Keratinocyte (primary cell): ENCODE measurements around the gene NFATC3. TPM values are rescaled to one million over a fixed set of nuclear protein-coding genes. Genes with fewer than 3 reads are reported as not detected.

Experiments
- DNase-seq: peaks from one replicate; pipeline ENCODE4 v3.0.0-alpha.2; 2011; ENCODE audit warnings: low read depth, missing footprints, low spot score
- FAIRE-seq: peaks from 2 replicates; lab custom pipeline; 2011; peaks lifted over from hg19 to GRCh38; lab: Jason Lieb, UNC
- H2AFZ ChIP-seq: 2 replicates; pipeline ENCODE4 v1.6.0; 2012; ENCODE audit warnings: low read length, control low read depth, inconsistent platforms; ENCODE audit not compliant: control insufficient read depth
- H3K27ac ChIP-seq: 2 replicates; pipeline ENCODE4 v1.5.1; 2011; ENCODE audit warnings: low read length; ENCODE audit not compliant: control insufficient read depth, insufficient read depth
- H3K27me3 ChIP-seq: 3 replicates; pipeline ENCODE4 v1.6.0; 2011; ENCODE audit warnings: low read length; ENCODE audit not compliant: control insufficient read depth, insufficient read depth; ENCODE audit errors: extremely low read depth
- H3K36me3 ChIP-seq, 2 experiments: 2 replicates in 1 of 2; 3 replicates in 1 of 2; pipeline ENCODE4 v1.5.1; 2011; ENCODE audit warnings: low read length in 2 of 2, mild to moderate bottlenecking in 1 of 2; ENCODE audit not compliant: control insufficient read depth in 2 of 2, insufficient read depth in 2 of 2; ENCODE audit errors: extremely low read depth in 1 of 2
- H3K4me1 ChIP-seq: 3 replicates; pipeline ENCODE4 v1.5.1; 2011; ENCODE audit warnings: low read length; ENCODE audit not compliant: control insufficient read depth, insufficient read depth; ENCODE audit errors: extremely low read depth
- H3K4me2 ChIP-seq: 3 replicates; pipeline ENCODE4 v1.6.0; 2011; ENCODE audit warnings: low read depth, low read length; ENCODE audit not compliant: control insufficient read depth, insufficient read depth; ENCODE audit errors: extremely low read depth
- H3K4me3 ChIP-seq, 3 experiments: fragments of 200-600 bp in 1 of 3; sonication (generic) in 1 of 3; 2 replicates in 2 of 3; 3 replicates in 1 of 3; pipeline ENCODE4 v1.5.1; 2011 to 2016; ENCODE audit warnings: low read length in 3 of 3, mild to moderate bottlenecking in 3 of 3, control low read depth in 2 of 3, inconsistent platforms in 1 of 3, low read depth in 1 of 3, mixed read lengths in 1 of 3, mixed run types in 1 of 3, moderate library complexity in 1 of 3; ENCODE audit not compliant: control insufficient read depth in 2 of 3, insufficient read depth in 2 of 3; ENCODE audit errors: extremely low read depth in 1 of 3
- H3K79me2 ChIP-seq: 2 replicates; pipeline ENCODE4 v1.6.0; 2012; ENCODE audit warnings: low read length; ENCODE audit not compliant: control insufficient read depth, insufficient read depth
- H3K9ac ChIP-seq: 3 replicates; pipeline ENCODE4 v1.6.0; 2011; ENCODE audit warnings: low read length; ENCODE audit not compliant: control insufficient read depth, insufficient read depth; ENCODE audit errors: extremely low read depth
- H3K9me1 ChIP-seq: 3 replicates; pipeline ENCODE4 v1.6.0; 2011; ENCODE audit warnings: low read length; ENCODE audit not compliant: control insufficient read depth, insufficient read depth; ENCODE audit errors: extremely low read depth
- H3K9me3 ChIP-seq: 2 replicates; pipeline ENCODE4 v1.5.1; 2012; ENCODE audit warnings: low read depth, low read length; ENCODE audit not compliant: control insufficient read depth
- H4K20me1 ChIP-seq: 3 replicates; pipeline ENCODE4 v1.6.0; 2011; ENCODE audit warnings: low read length; ENCODE audit not compliant: control insufficient read depth, insufficient read depth; ENCODE audit errors: extremely low read depth
- EZH2 ChIP-seq: IDR thresholded peaks from one replicate; pipeline ENCODE4 v1.6.1; 2012; ENCODE audit warnings: inconsistent platforms, mild to moderate bottlenecking, low read length, moderate library complexity
- dilution Hi-C: fragments of 300-500 bp; cut with MboI; formaldehyde crosslinking; loops from one replicate; pipeline ENCODE4 v1.7.0; 2020; ENCODE audit warnings: low sequenced_read_pairs; ENCODE audit not compliant: extremely low pct_ligation_motif_present
- polyA plus RNA-seq, 5 experiments: library from polyadenylated mRNA; depleted of rRNA in 3 of 5; stranded (reverse) in 3 of 5; stranded (forward) in 1 of 5; unstranded in 1 of 5; fragments of >200 nt; gene quantifications; 1 replicate in 1 of 5; 2 replicates in 3 of 5; 3 replicates in 1 of 5; pipeline versions ENCODE4 v1.2.1 to v1.2.3, GENCODE V29; 2011 to 2012; ENCODE audit warnings: missing spikeins in 2 of 5, low read depth in 1 of 5, low replicate concordance in 1 of 5
- TF ChIP-seq, protein P1 (sequence below), 3 experiments: IDR thresholded peaks in 1 of 3; conservative IDR thresholded peaks in 1 of 3; optimal IDR thresholded peaks in 1 of 3; 2 replicates in 2 of 3; 3 replicates in 1 of 3; pipeline versions ENCODE3 to v1.5.1; 2011; ENCODE audit warnings: low read length in 3 of 3, mild to moderate bottlenecking in 3 of 3, moderate library complexity in 2 of 3, control low read depth in 1 of 3, inconsistent platforms in 1 of 3; ENCODE audit not compliant: insufficient read depth in 2 of 3; ENCODE audit errors: extremely low read depth in 1 of 3

Gene NFATC3
- polyA plus RNA-seq, 1 donor (not counting 4 experiments of a cell fraction or from before 2014, with no cell fraction given) = 11.5 TPM

DNA sequence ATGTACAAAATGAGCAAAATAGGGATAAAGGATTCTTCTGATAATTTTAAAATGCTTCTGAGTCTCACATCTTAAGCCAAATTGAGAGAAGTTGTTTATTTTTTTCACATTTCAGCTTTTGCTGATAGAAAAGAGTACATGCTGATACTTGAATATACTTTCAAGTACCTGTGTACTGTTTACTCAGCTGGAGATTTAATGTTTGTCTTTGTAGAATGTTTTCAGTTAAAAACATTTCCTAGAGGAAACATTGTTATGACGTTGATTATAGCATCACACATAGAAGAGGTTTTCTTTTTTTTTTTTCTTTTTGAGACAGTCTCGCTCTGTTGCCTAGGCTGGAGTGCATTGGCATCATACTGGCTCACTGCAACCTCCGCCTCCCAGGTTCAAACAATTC is 131.1 kb downstream of the NFATC3 start:
- H3K4me1 ChIP-seq = no peaks in the 10 kb centered on the region
- TF ChIP-seq, protein P1, sequence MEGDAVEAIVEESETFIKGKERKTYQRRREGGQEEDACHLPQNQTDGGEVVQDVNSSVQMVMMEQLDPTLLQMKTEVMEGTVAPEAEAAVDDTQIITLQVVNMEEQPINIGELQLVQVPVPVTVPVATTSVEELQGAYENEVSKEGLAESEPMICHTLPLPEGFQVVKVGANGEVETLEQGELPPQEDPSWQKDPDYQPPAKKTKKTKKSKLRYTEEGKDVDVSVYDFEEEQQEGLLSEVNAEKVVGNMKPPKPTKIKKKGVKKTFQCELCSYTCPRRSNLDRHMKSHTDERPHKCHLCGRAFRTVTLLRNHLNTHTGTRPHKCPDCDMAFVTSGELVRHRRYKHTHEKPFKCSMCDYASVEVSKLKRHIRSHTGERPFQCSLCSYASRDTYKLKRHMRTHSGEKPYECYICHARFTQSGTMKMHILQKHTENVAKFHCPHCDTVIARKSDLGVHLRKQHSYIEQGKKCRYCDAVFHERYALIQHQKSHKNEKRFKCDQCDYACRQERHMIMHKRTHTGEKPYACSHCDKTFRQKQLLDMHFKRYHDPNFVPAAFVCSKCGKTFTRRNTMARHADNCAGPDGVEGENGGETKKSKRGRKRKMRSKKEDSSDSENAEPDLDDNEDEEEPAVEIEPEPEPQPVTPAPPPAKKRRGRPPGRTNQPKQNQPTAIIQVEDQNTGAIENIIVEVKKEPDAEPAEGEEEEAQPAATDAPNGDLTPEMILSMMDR (optimal IDR thresholded peaks at IDR 0.05 in 1 of 3, IDR thresholded peaks at IDR 0.05 in 1 of 3, conservative IDR thresholded peaks at IDR 0.05 in 1 of 3; ENCODE audit: extremely low read depth in 1 of 3, insufficient read depth in 2 of 3, low read length in 3 of 3) = no peak
- TF ChIP-seq EZH2 = no peak
- no peak for FAIRE-seq

GRCh38 chr16:68217506-68217905 is 132.3 kb downstream of the NFATC3 start:
- TF ChIP-seq, protein P1 (optimal IDR thresholded peaks at IDR 0.05 in 1 of 3, IDR thresholded peaks at IDR 0.05 in 1 of 3, conservative IDR thresholded peaks at IDR 0.05 in 1 of 3; ENCODE audit: extremely low read depth in 1 of 3, insufficient read depth in 2 of 3, low read length in 3 of 3) = no peak
- no peak for TF ChIP-seq EZH2
- FAIRE-seq = no peak

More for the DNA sequence above, 131.1 kb downstream of the NFATC3 start:
- Histone ChIP-seq H3K9ac (no peak overlapping the region), H3K27me3 (no peaks in the 10 kb centered on the region), H3K27ac (no peak overlapping the region), H3K9me3 (no peaks in the 10 kb centered on the region), H3K9me1 (no peaks in the 10 kb centered on the region), H3K4me2 (no peak overlapping the region), H3K79me2 (no peaks in the 10 kb centered on the region), H3K4me3 (no peak overlapping the region), H2AFZ (no peak overlapping the region), H3K36me3 (no peaks in the 10 kb centered on the region), H4K20me1 (no peaks in the 10 kb centered on the region)
- dilution Hi-C loops = no loop called here
- DNase-seq = no peak

More at GRCh38 chr16:68217506-68217905, 132.3 kb downstream of the NFATC3 start:
- no peaks in the 10 kb centered on the region for H3K9me1 ChIP-seq
- no peaks in the 10 kb centered on the region for H3K36me3 ChIP-seq
- DNase-seq = no peak
- H3K79me2 ChIP-seq = no peaks in the 10 kb centered on the region
- no peak overlapping the region for H2AFZ ChIP-seq
- no peaks in the 10 kb centered on the region for H3K9me3 ChIP-seq
- H3K27me3 ChIP-seq = no peaks in the 10 kb centered on the region
- H3K27ac ChIP-seq = no peak overlapping the region
- H3K4me2 ChIP-seq = no peak overlapping the region
- H3K4me1 ChIP-seq = no peaks in the 10 kb centered on the region
- no peak overlapping the region for H3K9ac ChIP-seq
- dilution Hi-C loops = no loop called here
- H3K4me3 ChIP-seq = no peak overlapping the region
- H4K20me1 ChIP-seq = no peaks in the 10 kb centered on the region
